ENCODE measurements around the gene TTC4. TPM values are rescaled to one million over a fixed set of nuclear protein-coding genes. Genes with fewer than 3 reads are reported as not detected.

Gene TTC4
- total RNA-seq, 6 experiments from 2014 or later = 8.1 to 19.2 (median 10.0) TPM

- intact Hi-C loops (cut with DNase I) = no loop called here
- no peak overlapping the region for H3K27ac ChIP-seq
- H3K36me3 ChIP-seq = no peaks in the 10 kb centered on the region
- ATAC-seq (no peak), DNase-seq (no peak)
- no peaks in the 10 kb centered on the region for H3K9me3 ChIP-seq
- TF ChIP-seq POLR2A (IDR thresholded peaks at IDR 0.05) (no peak), CTCF (IDR thresholded peaks at IDR 0.05) (no peak)
- H3K4me1 ChIP-seq = no peaks in the 10 kb centered on the region
- H3K27me3 ChIP-seq = no peaks in the 10 kb centered on the region
- WGBS (ENCODE audit: insufficient coverage, low coverage, low lambda C conversion rate, missing lambda C conversion rate) = no CpG with 5 or more reads among the region's 4 CpGs
- H3K4me3 ChIP-seq = no peak overlapping the region
Observed at GRCh38 chr1:54706419-54706818, 9.2 kb upstream of the TTC4 start.

GRCh38 chr1:54708385-54708784 lies 7.3 kb upstream of the TTC4 start:
- Histone ChIP-seq H3K4me3 (no peak overlapping the region), H3K27ac (no peak overlapping the region), H3K27me3 (no peaks in the 10 kb centered on the region), H3K9me3 (no peaks in the 10 kb centered on the region), H3K36me3 (no peaks in the 10 kb centered on the region), H3K4me1 (no peaks in the 10 kb centered on the region)
- DNase-seq (no peak), ATAC-seq (no peak)
- TF ChIP-seq POLR2A (IDR thresholded peaks at IDR 0.05) = no peak
- intact Hi-C loops (cut with DNase I) = no loop called here

GRCh38 chr1:54709547-54710292 lies 5.9 kb upstream of the TTC4 start:
- TF ChIP-seq CTCF (IDR thresholded peaks at IDR 0.05) = no peak
- Histone ChIP-seq H3K4me3 (no peak overlapping the region), H3K9me3 (no peaks in the 10 kb centered on the region), H3K27ac (no peak overlapping the region), H3K27me3 (no peaks in the 10 kb centered on the region), H3K36me3 (no peaks in the 10 kb centered on the region), H3K4me1 (no peaks in the 10 kb centered on the region)
- DNase-seq (no peak), ATAC-seq (no peak)
- intact Hi-C loops (cut with DNase I) = no loop called here
- 100% methylated on average over 1 of the region's 8 CpGs for WGBS (ENCODE audit: insufficient coverage, low coverage, low lambda C conversion rate, missing lambda C conversion rate)

GRCh38 chr1:54710434-54710833 lies 5.2 kb upstream of the TTC4 start:
- Histone ChIP-seq H3K4me1 (peaks cover 0 to 3% (median 0%) of the 10 kb centered on the region in 4 donors), H3K9me3 (no peaks in the 10 kb centered on the region), H3K36me3 (no peaks in the 10 kb centered on the region), H3K27ac (no peak overlapping the region), H3K27me3 (no peaks in the 10 kb centered on the region), H3K4me3 (no peak overlapping the region)
- ATAC-seq (no peak), DNase-seq (no peak)
- TF ChIP-seq CTCF (IDR thresholded peaks at IDR 0.05) (no peak), POLR2A (IDR thresholded peaks at IDR 0.05) (no peak)
- 76% methylated on average over 2 of the region's 3 CpGs for WGBS (ENCODE audit: insufficient coverage, low coverage, low lambda C conversion rate, missing lambda C conversion rate)
- intact Hi-C loops (cut with DNase I) = no loop called here

- Histone ChIP-seq H3K27me3 (no peaks in the 10 kb centered on the region), H3K4me3 (no peak overlapping the region), H3K9me3 (no peaks in the 10 kb centered on the region), H3K4me1 (peaks cover 0 to 3% (median 0%) of the 10 kb centered on the region in 4 donors), H3K27ac (no peak overlapping the region), H3K36me3 (no peaks in the 10 kb centered on the region)
- intact Hi-C loops (cut with DNase I) = no loop called here
- DNase-seq = no peak
- TF ChIP-seq POLR2A (IDR thresholded peaks at IDR 0.05) (no peak), CTCF (IDR thresholded peaks at IDR 0.05) (no peak)
- ATAC-seq = no peak
- 71% methylated on average over 4 of the region's 6 CpGs for whole genome bisulfite sequencing (ENCODE audit: insufficient coverage, low coverage, low lambda C conversion rate, missing lambda C conversion rate)
Observed at GRCh38 chr1:54710841-54711240, 4.8 kb upstream of the TTC4 start.
